GM23338 (cell line): Measurements from ENCODE around the gene DCANP1. TPM values are rescaled to one million over a fixed set of nuclear protein-coding genes. Genes with fewer than 3 reads are reported as not detected.

Experiments used
- ATAC-seq: fragments of 200-7000 bp; cut with Tn5 transposase; 3 replicates; pipeline ENCODE4 v1.9.1; 2020
- DNase-seq: peaks from one replicate; pipeline ENCODE4 v3.0.0-alpha.2; 2015; ENCODE audit warnings: low spot score
- H2AFZ ChIP-seq: fragments of 200-600 bp; sonication (generic); 2 replicates; pipeline ENCODE4 v1.8.0; 2016; ENCODE audit warnings: antibody characterized with exemption, mild to moderate bottlenecking, moderate library complexity
- H3F3A ChIP-seq: fragments of 200-600 bp; sonication (generic); replicated peaks from 2 replicates; pipeline ENCODE4 v1.8.0; 2017; ENCODE audit warnings: antibody characterized with exemption, mixed run types, low read depth
- H3K27ac ChIP-seq: fragments of 200-600 bp; sonication (generic); 2 replicates; pipeline ENCODE4 v1.6.1; 2016; ENCODE audit warnings: low read depth
- H3K27me3 ChIP-seq: fragments of 200-600 bp; sonication (generic); 2 replicates; pipeline ENCODE4 v1.8.0; 2016; ENCODE audit warnings: mild to moderate bottlenecking, mixed run types, moderate library complexity; ENCODE audit not compliant: insufficient read depth
- H3K36me3 ChIP-seq: fragments of 200-600 bp; sonication (generic); 2 replicates; pipeline ENCODE4 v1.8.0; 2016; ENCODE audit warnings: mild to moderate bottlenecking; ENCODE audit not compliant: insufficient read depth
- H3K4me1 ChIP-seq: fragments of 200-600 bp; sonication (generic); 2 replicates; pipeline ENCODE4 v1.8.0; 2016; ENCODE audit warnings: mild to moderate bottlenecking, moderate library complexity; ENCODE audit not compliant: insufficient read depth
- H3K4me2 ChIP-seq: fragments of 200-600 bp; sonication (generic); 2 replicates; pipeline ENCODE4 v1.7.1; 2017; ENCODE audit warnings: mixed run types
- H3K4me3 ChIP-seq: fragments of 200-600 bp; sonication (generic); 2 replicates; pipeline ENCODE4 v1.6.1; 2016; ENCODE audit warnings: mixed run types
- H3K79me2 ChIP-seq: fragments of 200-600 bp; sonication (generic); replicated peaks from 2 replicates; pipeline ENCODE4 v1.8.0; 2017; ENCODE audit warnings: mild to moderate bottlenecking; ENCODE audit not compliant: insufficient read depth
- H3K9me2 ChIP-seq: fragments of 200-600 bp; sonication (generic); 2 replicates; pipeline ENCODE4 v1.8.0; 2017; ENCODE audit not compliant: insufficient read depth
- H4K20me1 ChIP-seq: fragments of 200-600 bp; sonication (generic); replicated peaks from 2 replicates; pipeline ENCODE4 v1.8.0; 2017; ENCODE audit warnings: mild to moderate bottlenecking; ENCODE audit not compliant: insufficient read depth
- H3K27ac Mint-ChIP-seq: 2 replicates; pipeline ENCODE4 v1.8.0; 2020; ENCODE audit warnings: inconsistent platforms, mild to moderate bottlenecking, moderate library complexity, mixed read lengths
- H3K27me3 Mint-ChIP-seq: 3 replicates; pipeline ENCODE4 v1.8.0; 2022; ENCODE audit warnings: low read depth, mild to moderate bottlenecking, moderate library complexity, mixed read lengths, inconsistent platforms; ENCODE audit not compliant: insufficient read depth, poor library complexity
- H3K36me3 Mint-ChIP-seq: 3 replicates; pipeline ENCODE4 v1.8.0; 2021; ENCODE audit warnings: low read depth, mild to moderate bottlenecking, inconsistent platforms, moderate library complexity, mixed read lengths
- H3K4me1 Mint-ChIP-seq: 3 replicates; pipeline ENCODE4 v1.8.0; 2020; ENCODE audit warnings: mild to moderate bottlenecking, inconsistent platforms, mixed read lengths
- H3K4me3 Mint-ChIP-seq: 3 replicates; pipeline ENCODE4 v1.8.0; 2021; ENCODE audit warnings: moderate library complexity, mild to moderate bottlenecking, inconsistent platforms, mixed read lengths
- H3K9me3 Mint-ChIP-seq: 3 replicates; pipeline ENCODE4 v1.8.0; 2020; ENCODE audit warnings: moderate library complexity, mild to moderate bottlenecking, inconsistent platforms, mixed read lengths
- CTCF ChIP-seq, 2 experiments: fragments of 200-600 bp in 1 of 2; sonication (generic) in 1 of 2; conservative IDR thresholded peaks; 2 replicates each; pipeline versions ENCODE4 v1.5.1 to v1.6.1; 2016 to 2017; ENCODE audit warnings: antibody characterized with exemption in 2 of 2, low read depth in 2 of 2, mild to moderate bottlenecking in 2 of 2, moderate library complexity in 1 of 2
- ETS1 ChIP-seq: IDR thresholded peaks from 2 replicates; pipeline ENCODE4 v1.6.1; 2016; ENCODE audit warnings: antibody characterized with exemption
- EZH2 ChIP-seq: fragments of 200-600 bp; sonication (generic); IDR thresholded peaks from one replicate; pipeline ENCODE4 v1.8.0; 2017; ENCODE audit warnings: antibody characterized with exemption, mild to moderate bottlenecking, low read depth; ENCODE audit not compliant: unreplicated experiment
- POLR2AphosphoS5 ChIP-seq: IDR thresholded peaks from 2 replicates; pipeline ENCODE4 v1.6.1; 2016; ENCODE audit warnings: antibody characterized with exemption, low read depth
- ZNF462 ChIP-seq: fragments of 250-450 bp; sonication (Bioruptor Pico); IDR thresholded peaks from 2 replicates; pipeline ENCODE4 v1.5.0; 2020; ENCODE audit warnings: mild to moderate bottlenecking, moderate library complexity
- polyA plus RNA-seq: library from polyadenylated mRNA; unstranded; fragments of >200 nt; fragmentation: Nextera tagmentation; extraction: Ambion mirVana; gene quantifications from 2 replicates; pipeline ENCODE4 v1.2.1, GENCODE V29; 2016
- total RNA-seq: library from RNA; depleted of rRNA; stranded (reverse); fragments of >200 nt; shearing (Covaris generic); gene quantifications from 2 replicates; pipeline ENCODE4 v1.2.3, GENCODE V29; 2014

The DCANP1 gene
- total and polyA plus RNA-seq, 2 experiments from 2014 or later: not detected

- TF ChIP-seq ZNF462 (CRISPR knock-in tag) (no peak), EZH2 (no peak), ETS1 (no peak)
Observed at GRCh38 chr5:135426102-135427082, 20.8 kb downstream of the DCANP1 start (continued).

GRCh38 chr5:135425641-135426040 is 21.5 kb downstream of the DCANP1 start:
- Histone ChIP-seq H4K20me1 (no peaks in the 10 kb centered on the region), H3K4me1 (no peaks in the 10 kb centered on the region), H3K36me3 (no peaks in the 10 kb centered on the region), H3K79me2 (no peaks in the 10 kb centered on the region), H3K27me3 (no peaks in the 10 kb centered on the region), H3K4me2 (no peak overlapping the region), H3F3A (no peaks in the 10 kb centered on the region), H3K27ac (no peak overlapping the region), H3K4me3 (no peak overlapping the region), H3K9me2 (no peaks in the 10 kb centered on the region), H2AFZ (no peak overlapping the region)
- no peaks in the 10 kb centered on the region for H3K4me1 Mint-ChIP-seq
- H3K36me3 Mint-ChIP-seq: peaks cover 8% of the 10 kb centered on the region; the same call in 2 of the 3 replicates
- H3K27ac Mint-ChIP-seq: no peak overlapping the region
- ATAC-seq: no peak
- no peak for DNase-seq
- no peak overlapping the region for H3K4me3 Mint-ChIP-seq
- H3K27me3 Mint-ChIP-seq: peaks cover 2% of the 10 kb centered on the region
- H3K9me3 Mint-ChIP-seq: peaks cover 11% of the 10 kb centered on the region; the same call in 2 of the 3 replicates
- no peak for TF ChIP-seq CTCF (conservative IDR thresholded peaks at IDR 0.05; ENCODE audit: low read depth in 2 of 2)
- no peak for TF ChIP-seq EZH2
- TF ChIP-seq POLR2AphosphoS5: no peak
